Right lobe of liver (tissue), 4 donors: Measurements from ENCODE around the gene SERTAD1.

Experiments used
- CTCF ChIP-seq, 4 donors: fragments of 200-600 bp in 3 of 4; fragments of 450-650 bp in 1 of 4; IDR thresholded peaks; one replicate each; pipeline versions ENCODE4 v1.5.1 to v1.8.0; 2016 to 2022; ENCODE audit warnings: antibody characterized with exemption in 4 of 4, mild to moderate bottlenecking in 2 of 4
- POLR2A ChIP-seq: fragments of 450-650 bp; IDR thresholded peaks from one replicate; pipeline ENCODE4 v1.6.1; 2017; ENCODE audit warnings: antibody characterized with exemption, mild to moderate bottlenecking
- donor health status: DM: no; HTN: no; CAD: no.
- donor health status: DM: no; HTN: no; CAD: no.
- donor health status: DM: no; HTN: yes; CAD: no.

GRCh38 chr19:40466985-40467734 is 41.4 kb upstream of the SERTAD1 start, which contains the start of gene SPTBN4:
- TF ChIP-seq CTCF (IDR thresholded peaks at IDR 0.05) = no peak
- no peak for TF ChIP-seq POLR2A
